Neutrophil (primary cell): ENCODE results near the gene AVPR1A.

Experiments used
- H3K27ac ChIP-seq: fragments of 200-600 bp; sonication (generic); 2 replicates; pipeline ENCODE4 v1.5.1; 2016; ENCODE audit warnings: mild to moderate bottlenecking, moderate library complexity
- H3K27me3 ChIP-seq: fragments of 200-600 bp; sonication (generic); 2 replicates; pipeline ENCODE4 v1.6.0; 2016; ENCODE audit warnings: mild to moderate bottlenecking
- H3K36me3 ChIP-seq: fragments of 200-600 bp; sonication (generic); 2 replicates; pipeline ENCODE4 v1.5.1; 2017
- H3K4me1 ChIP-seq, 2 experiments: fragments of 200-600 bp in 1 of 2; sonication (generic) in 1 of 2; 1 replicate in 1 of 2; 2 replicates in 1 of 2; pipeline versions ENCODE4 v1.5.1 to v1.6.1; 2013 to 2016; ENCODE audit warnings: low read depth in 1 of 2, low read length in 1 of 2, mild to moderate bottlenecking in 1 of 2, moderate library complexity in 1 of 2; ENCODE audit not compliant: control insufficient read depth in 1 of 2, insufficient read depth in 1 of 2
- H3K4me3 ChIP-seq, 2 experiments: fragments of 200-600 bp in 1 of 2; sonication (generic) in 1 of 2; 1 replicate in 1 of 2; 2 replicates in 1 of 2; pipeline ENCODE4 v1.5.1; 2013 to 2016; ENCODE audit warnings: low read depth in 1 of 2, low read length in 1 of 2, mild to moderate bottlenecking in 1 of 2, moderate library complexity in 1 of 2
- H3K9me3 ChIP-seq: fragments of 200-600 bp; sonication (generic); 2 replicates; pipeline ENCODE4 v1.5.1; 2016
- CTCF ChIP-seq: fragments of 200-600 bp; sonication (generic); IDR thresholded peaks from 2 replicates; pipeline ENCODE4 v1.5.1; 2016; ENCODE audit warnings: antibody characterized with exemption

AVPR1A gene

GRCh38 chr12:63163541-63163940, 12.5 kb upstream of the AVPR1A start:
- no peaks in the 10 kb centered on the region for H3K9me3 ChIP-seq
- H3K36me3 ChIP-seq, result no peaks in the 10 kb centered on the region
- no peak for TF ChIP-seq CTCF
- no peaks in the 10 kb centered on the region for H3K27me3 ChIP-seq
- H3K4me3 ChIP-seq, result no peak overlapping the region
- peaks cover 0 to 5% of the 10 kb centered on the region in 2 experiments for H3K4me1 ChIP-seq
- no peak overlapping the region for H3K27ac ChIP-seq

- Histone ChIP-seq H3K9me3 (no peaks in the 10 kb centered on the region), H3K4me1 (peaks cover 13 to 20% of the 10 kb centered on the region in 2 experiments), H3K4me3 (no peak overlapping the region), H3K27ac (no peak overlapping the region), H3K27me3 (peaks cover 46% of the 10 kb centered on the region), H3K36me3 (no peaks in the 10 kb centered on the region)
- TF ChIP-seq CTCF, result no peak
These were observed 4.4 kb upstream of the AVPR1A start for GRCh38 chr12:63155375-63155774.

GRCh38 chr12:63154560-63154959, 3.6 kb upstream of the AVPR1A start:
- Histone ChIP-seq H3K27me3 (peaks cover 55% of the 10 kb centered on the region), H3K4me1 (peaks cover 18 to 25% of the 10 kb centered on the region in 2 experiments), H3K36me3 (no peaks in the 10 kb centered on the region), H3K9me3 (no peaks in the 10 kb centered on the region), H3K27ac (no peak overlapping the region), H3K4me3 (no peak overlapping the region)
- TF ChIP-seq CTCF, result no peak

- Histone ChIP-seq H3K4me1 (peaks cover 18 to 25% of the 10 kb centered on the region in 2 experiments), H3K36me3 (no peaks in the 10 kb centered on the region), H3K9me3 (no peaks in the 10 kb centered on the region), H3K27me3 (peaks cover 77% of the 10 kb centered on the region), H3K27ac (no peak overlapping the region), H3K4me3 (no peak overlapping the region)
- no peak for TF ChIP-seq CTCF
These were observed 1.3 kb upstream of the AVPR1A start for GRCh38 chr12:63152321-63152700.

- H3K4me3 ChIP-seq, result peak overlapping the region in 1 of 2 experiments; percentile 28
- H3K27me3 ChIP-seq, result peaks cover 82% of the 10 kb centered on the region
These were observed 771 bp upstream of the AVPR1A start for GRCh38 chr12:63151623-63152320.

More at GRCh38 chr12:63151623-63152320, 771 bp upstream of the AVPR1A start:
- no peak overlapping the region for H3K27ac ChIP-seq
- H3K36me3 ChIP-seq, result no peaks in the 10 kb centered on the region
- TF ChIP-seq CTCF, result no peak
- H3K4me1 ChIP-seq, result peaks cover 18 to 25% of the 10 kb centered on the region in 2 experiments
- H3K9me3 ChIP-seq, result no peaks in the 10 kb centered on the region
